ENCODE results near the gene DCHS2. TPM values are rescaled to one million over a fixed set of nuclear protein-coding genes. Genes with fewer than 3 reads are reported as not detected.
A peak's percentile ranks its signal among the peaks of the same experiment; 100 is the strongest.

Gene DCHS2
- total and polyA plus RNA-seq, 2 of the 8 experiments (the other 6 are each of a cell fraction or from before 2014, with no cell fraction given): 0.54 to 2.6 TPM

DNA sequence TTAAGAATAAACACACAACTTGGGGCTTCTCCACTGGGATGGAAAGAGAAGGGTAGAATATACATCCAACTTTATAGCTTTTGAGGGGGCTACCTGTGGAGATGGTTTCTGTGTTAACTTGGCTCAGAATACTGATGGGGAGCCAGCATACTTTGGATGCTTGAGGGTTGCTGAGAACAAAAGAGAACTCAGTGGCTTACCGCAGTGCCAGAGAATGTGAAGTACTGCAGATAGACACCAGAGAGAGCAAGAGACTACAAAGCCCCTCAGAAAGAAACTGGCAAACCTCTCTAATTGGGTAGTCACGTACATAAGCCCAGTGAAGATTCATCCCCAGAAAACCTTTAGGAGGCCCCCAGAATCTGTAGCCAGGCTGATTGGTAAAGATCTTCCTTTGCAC is 214.4 kb downstream of the DCHS2 start (continued):
- TF ChIP-seq, protein P1, sequence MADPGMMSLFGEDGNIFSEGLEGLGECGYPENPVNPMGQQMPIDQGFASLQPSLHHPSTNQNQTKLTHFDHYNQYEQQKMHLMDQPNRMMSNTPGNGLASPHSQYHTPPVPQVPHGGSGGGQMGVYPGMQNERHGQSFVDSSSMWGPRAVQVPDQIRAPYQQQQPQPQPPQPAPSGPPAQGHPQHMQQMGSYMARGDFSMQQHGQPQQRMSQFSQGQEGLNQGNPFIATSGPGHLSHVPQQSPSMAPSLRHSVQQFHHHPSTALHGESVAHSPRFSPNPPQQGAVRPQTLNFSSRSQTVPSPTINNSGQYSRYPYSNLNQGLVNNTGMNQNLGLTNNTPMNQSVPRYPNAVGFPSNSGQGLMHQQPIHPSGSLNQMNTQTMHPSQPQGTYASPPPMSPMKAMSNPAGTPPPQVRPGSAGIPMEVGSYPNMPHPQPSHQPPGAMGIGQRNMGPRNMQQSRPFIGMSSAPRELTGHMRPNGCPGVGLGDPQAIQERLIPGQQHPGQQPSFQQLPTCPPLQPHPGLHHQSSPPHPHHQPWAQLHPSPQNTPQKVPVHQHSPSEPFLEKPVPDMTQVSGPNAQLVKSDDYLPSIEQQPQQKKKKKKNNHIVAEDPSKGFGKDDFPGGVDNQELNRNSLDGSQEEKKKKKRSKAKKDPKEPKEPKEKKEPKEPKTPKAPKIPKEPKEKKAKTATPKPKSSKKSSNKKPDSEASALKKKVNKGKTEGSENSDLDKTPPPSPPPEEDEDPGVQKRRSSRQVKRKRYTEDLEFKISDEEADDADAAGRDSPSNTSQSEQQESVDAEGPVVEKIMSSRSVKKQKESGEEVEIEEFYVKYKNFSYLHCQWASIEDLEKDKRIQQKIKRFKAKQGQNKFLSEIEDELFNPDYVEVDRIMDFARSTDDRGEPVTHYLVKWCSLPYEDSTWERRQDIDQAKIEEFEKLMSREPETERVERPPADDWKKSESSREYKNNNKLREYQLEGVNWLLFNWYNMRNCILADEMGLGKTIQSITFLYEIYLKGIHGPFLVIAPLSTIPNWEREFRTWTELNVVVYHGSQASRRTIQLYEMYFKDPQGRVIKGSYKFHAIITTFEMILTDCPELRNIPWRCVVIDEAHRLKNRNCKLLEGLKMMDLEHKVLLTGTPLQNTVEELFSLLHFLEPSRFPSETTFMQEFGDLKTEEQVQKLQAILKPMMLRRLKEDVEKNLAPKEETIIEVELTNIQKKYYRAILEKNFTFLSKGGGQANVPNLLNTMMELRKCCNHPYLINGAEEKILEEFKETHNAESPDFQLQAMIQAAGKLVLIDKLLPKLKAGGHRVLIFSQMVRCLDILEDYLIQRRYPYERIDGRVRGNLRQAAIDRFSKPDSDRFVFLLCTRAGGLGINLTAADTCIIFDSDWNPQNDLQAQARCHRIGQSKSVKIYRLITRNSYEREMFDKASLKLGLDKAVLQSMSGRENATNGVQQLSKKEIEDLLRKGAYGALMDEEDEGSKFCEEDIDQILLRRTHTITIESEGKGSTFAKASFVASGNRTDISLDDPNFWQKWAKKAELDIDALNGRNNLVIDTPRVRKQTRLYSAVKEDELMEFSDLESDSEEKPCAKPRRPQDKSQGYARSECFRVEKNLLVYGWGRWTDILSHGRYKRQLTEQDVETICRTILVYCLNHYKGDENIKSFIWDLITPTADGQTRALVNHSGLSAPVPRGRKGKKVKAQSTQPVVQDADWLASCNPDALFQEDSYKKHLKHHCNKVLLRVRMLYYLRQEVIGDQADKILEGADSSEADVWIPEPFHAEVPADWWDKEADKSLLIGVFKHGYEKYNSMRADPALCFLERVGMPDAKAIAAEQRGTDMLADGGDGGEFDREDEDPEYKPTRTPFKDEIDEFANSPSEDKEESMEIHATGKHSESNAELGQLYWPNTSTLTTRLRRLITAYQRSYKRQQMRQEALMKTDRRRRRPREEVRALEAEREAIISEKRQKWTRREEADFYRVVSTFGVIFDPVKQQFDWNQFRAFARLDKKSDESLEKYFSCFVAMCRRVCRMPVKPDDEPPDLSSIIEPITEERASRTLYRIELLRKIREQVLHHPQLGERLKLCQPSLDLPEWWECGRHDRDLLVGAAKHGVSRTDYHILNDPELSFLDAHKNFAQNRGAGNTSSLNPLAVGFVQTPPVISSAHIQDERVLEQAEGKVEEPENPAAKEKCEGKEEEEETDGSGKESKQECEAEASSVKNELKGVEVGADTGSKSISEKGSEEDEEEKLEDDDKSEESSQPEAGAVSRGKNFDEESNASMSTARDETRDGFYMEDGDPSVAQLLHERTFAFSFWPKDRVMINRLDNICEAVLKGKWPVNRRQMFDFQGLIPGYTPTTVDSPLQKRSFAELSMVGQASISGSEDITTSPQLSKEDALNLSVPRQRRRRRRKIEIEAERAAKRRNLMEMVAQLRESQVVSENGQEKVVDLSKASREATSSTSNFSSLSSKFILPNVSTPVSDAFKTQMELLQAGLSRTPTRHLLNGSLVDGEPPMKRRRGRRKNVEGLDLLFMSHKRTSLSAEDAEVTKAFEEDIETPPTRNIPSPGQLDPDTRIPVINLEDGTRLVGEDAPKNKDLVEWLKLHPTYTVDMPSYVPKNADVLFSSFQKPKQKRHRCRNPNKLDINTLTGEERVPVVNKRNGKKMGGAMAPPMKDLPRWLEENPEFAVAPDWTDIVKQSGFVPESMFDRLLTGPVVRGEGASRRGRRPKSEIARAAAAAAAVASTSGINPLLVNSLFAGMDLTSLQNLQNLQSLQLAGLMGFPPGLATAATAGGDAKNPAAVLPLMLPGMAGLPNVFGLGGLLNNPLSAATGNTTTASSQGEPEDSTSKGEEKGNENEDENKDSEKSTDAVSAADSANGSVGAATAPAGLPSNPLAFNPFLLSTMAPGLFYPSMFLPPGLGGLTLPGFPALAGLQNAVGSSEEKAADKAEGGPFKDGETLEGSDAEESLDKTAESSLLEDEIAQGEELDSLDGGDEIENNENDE (IDR thresholded peaks at IDR 0.05; ENCODE audit: insufficient replicate concordance, low read length): peak; percentile 79

All from H1 (cell line).